ENCODE measurements around the gene SEMA4G. TPM values are rescaled to one million over a fixed set of nuclear protein-coding genes. Genes with fewer than 3 reads are reported as not detected.

SEMA4G gene
- total RNA-seq, 4 donors from 2014 or later = 0.66 to 2.5 (median 1.4) TPM

GRCh38 chr10:100930368-100930767 is 38.9 kb upstream of the SEMA4G start:
- Histone ChIP-seq H3K9me3 (no peaks in the 10 kb centered on the region), H3K27me3 (no peaks in the 10 kb centered on the region), H3K4me1 (peaks cover 0 to 4% (median 0%) of the 10 kb centered on the region in 4 donors), H3K27ac (replicated peaks in 1 of 4) (no peak overlapping the region), H3K4me3 (no peak overlapping the region), H3K36me3 (peaks cover 50 to 100% (median 80%) of the 10 kb centered on the region in 4 donors)
- intact Hi-C loops (cut with DNase I) = no loop called here
- no peak for TF ChIP-seq POLR2AphosphoS5 (IDR thresholded peaks at IDR 0.05)
- TF ChIP-seq POLR2A (IDR thresholded peaks at IDR 0.05; ENCODE audit: low read depth) = no peak
- no peak for TF ChIP-seq EP300 (IDR thresholded peaks at IDR 0.05)
- no peak for TF ChIP-seq CTCF (IDR thresholded peaks at IDR 0.05)
- DNase-seq (ENCODE audit: extremely low spot score) = no peak

GRCh38 chr10:100934084-100934659 is 35.1 kb upstream of the SEMA4G start:
- TF ChIP-seq CTCF (IDR thresholded peaks at IDR 0.05) (peak in 2 of 3 experiments; percentile 20 to 40), POLR2AphosphoS5 (IDR thresholded peaks at IDR 0.05) (no peak)
- H3K4me3 ChIP-seq = no peak overlapping the region
- H3K27ac ChIP-seq (replicated peaks in 1 of 4) = no peak overlapping the region
- no peaks in the 10 kb centered on the region for H3K4me1 ChIP-seq
- DNase-seq (ENCODE audit: extremely low spot score) = no peak
- no peaks in the 10 kb centered on the region for H3K27me3 ChIP-seq
- WGBS = 97% methylated on average over 3 of the region's 3 CpGs
- intact Hi-C loops (cut with DNase I) = no loop called here
- peaks cover 47 to 98% (median 83%) of the 10 kb centered on the region in 4 donors for H3K36me3 ChIP-seq
- H3K9me3 ChIP-seq = no peaks in the 10 kb centered on the region

- Histone ChIP-seq H3K4me1 (no peaks in the 10 kb centered on the region), H3K27ac (replicated peaks in 1 of 4) (no peak overlapping the region), H3K9me3 (no peaks in the 10 kb centered on the region), H3K36me3 (peaks cover 42 to 98% (median 83%) of the 10 kb centered on the region in 4 donors), H3K27me3 (no peaks in the 10 kb centered on the region), H3K4me3 (no peak overlapping the region)
- TF ChIP-seq EP300 (IDR thresholded peaks at IDR 0.05) = no peak
- no peak for TF ChIP-seq POLR2AphosphoS5 (IDR thresholded peaks at IDR 0.05)
- no peak for TF ChIP-seq CTCF (IDR thresholded peaks at IDR 0.05)
- TF ChIP-seq POLR2A (IDR thresholded peaks at IDR 0.05; ENCODE audit: low read depth) = no peak
- intact Hi-C loops (cut with DNase I) = no loop called here
- no peak for DNase-seq (ENCODE audit: extremely low spot score)
These were observed 29.4 kb upstream of the SEMA4G start for GRCh38 chr10:100939763-100940344.

- intact Hi-C loops (cut with DNase I) = no loop called here
- H3K4me1 ChIP-seq = no peaks in the 10 kb centered on the region
- 91% methylated on average over 3 of the region's 3 CpGs for WGBS
- TF ChIP-seq POLR2AphosphoS5 (IDR thresholded peaks at IDR 0.05) (no peak), CTCF (IDR thresholded peaks at IDR 0.05) (no peak), EP300 (IDR thresholded peaks at IDR 0.05) (no peak), POLR2A (IDR thresholded peaks at IDR 0.05; ENCODE audit: low read depth) (no peak)
- H3K9me3 ChIP-seq = no peaks in the 10 kb centered on the region
- no peaks in the 10 kb centered on the region for H3K27me3 ChIP-seq
- peaks cover 48 to 100% (median 90%) of the 10 kb centered on the region in 4 donors for H3K36me3 ChIP-seq
- DNase-seq (ENCODE audit: extremely low spot score) = no peak
- no peak overlapping the region for H3K27ac ChIP-seq (replicated peaks in 1 of 4)
- no peak overlapping the region for H3K4me3 ChIP-seq
These were observed 27.1 kb upstream of the SEMA4G start for GRCh38 chr10:100942229-100942628.

GRCh38 chr10:100943508-100943907 is 25.8 kb upstream of the SEMA4G start:
- H3K9me3 ChIP-seq = no peaks in the 10 kb centered on the region
- DNase-seq (ENCODE audit: extremely low spot score) = no peak
- no peaks in the 10 kb centered on the region for H3K4me1 ChIP-seq
- H3K36me3 ChIP-seq = peaks cover 53 to 100% (median 90%) of the 10 kb centered on the region in 4 donors
- TF ChIP-seq CTCF (IDR thresholded peaks at IDR 0.05) = no peak
- no peak for TF ChIP-seq EP300 (IDR thresholded peaks at IDR 0.05)
- TF ChIP-seq POLR2A (IDR thresholded peaks at IDR 0.05; ENCODE audit: low read depth) = no peak
- TF ChIP-seq POLR2AphosphoS5 (IDR thresholded peaks at IDR 0.05) = no peak
- intact Hi-C loops (cut with DNase I) = no loop called here
- H3K27me3 ChIP-seq = no peaks in the 10 kb centered on the region
- H3K4me3 ChIP-seq = no peak overlapping the region
- H3K27ac ChIP-seq (replicated peaks in 1 of 4) = no peak overlapping the region
